K562 (cell line): ENCODE results near the gene CCT8L2.

Experiments
- ADNP ChIP-seq: fragments of 200-800 bp; sonication (Bioruptor generic); IDR thresholded peaks from 2 replicates; pipeline ENCODE4 v1.6.1; 2016; ENCODE audit warnings: missing genetic modification characterization, missing compliant biosample characterization
- CREM ChIP-seq: IDR thresholded peaks from 2 replicates; pipeline ENCODE4 v1.6.1; 2014; ENCODE audit warnings: antibody characterized with exemption, low read depth
- HDAC2 ChIP-seq: fragments of 450-650 bp; IDR thresholded peaks from 2 replicates; pipeline ENCODE4 v1.6.1; 2016; ENCODE audit warnings: mild to moderate bottlenecking
- HSF4 ChIP-seq: fragments of 250-450 bp; sonication (Bioruptor Pico); IDR thresholded peaks from 2 replicates; pipeline ENCODE4 v2.1.2; 2022; ENCODE audit warnings: mild to moderate bottlenecking, moderate library complexity, borderline replicate concordance
- LARP7 ChIP-seq: fragments of 450-650 bp; IDR thresholded peaks from 2 replicates; pipeline ENCODE4 v1.6.1; 2016
- MAFF ChIP-seq: IDR thresholded peaks from 2 replicates; pipeline ENCODE4 v1.6.1; 2012; ENCODE audit warnings: low read length, improper control_type of control experiment
- MEF2A ChIP-seq: IDR thresholded peaks from 2 replicates; pipeline ENCODE4 v1.6.1; 2011; ENCODE audit warnings: low read depth, mild to moderate bottlenecking, low read length, moderate library complexity; ENCODE audit not compliant: control insufficient read depth
- PKNOX1 ChIP-seq: fragments of 450-650 bp; IDR thresholded peaks from 2 replicates; pipeline ENCODE4 v1.6.1; 2016
- POLR2A ChIP-seq: fragments of 450-650 bp; conservative IDR thresholded peaks from 2 replicates; pipeline ENCODE4 v1.6.1; 2016
- ZNF165 ChIP-seq: fragments of 250-450 bp; sonication (Bioruptor Pico); IDR thresholded peaks from 2 replicates; pipeline ENCODE4 v1.4.0; 2020; ENCODE audit warnings: borderline replicate concordance
- ZNF384 ChIP-seq: IDR thresholded peaks from 2 replicates; pipeline ENCODE4 v1.6.1; 2012; ENCODE audit warnings: low read depth, low read length, improper control_type of control experiment

- TF ChIP-seq ZNF384 (no peak), MEF2A (no peak), POLR2A (no peak), PKNOX1 (no peak), ZNF165 (CRISPR knock-in tag) (no peak), CREM (no peak), MAFF (no peak), HDAC2 (no peak), ADNP (tag) (no peak), LARP7 (no peak), HSF4 (no peak)
These were observed 10.8 kb upstream of the CCT8L2 start for GRCh38 chr22:16603448-16603768.
